K562 (cell line): ENCODE data around the gene UTP4. TPM values are rescaled to one million over a fixed set of nuclear protein-coding genes. Genes with fewer than 3 reads are reported as not detected.

Experiments
- CBX5 ChIP-seq: IDR thresholded peaks from 2 replicates; pipeline ENCODE4 v1.6.1; 2014; ENCODE audit warnings: low read depth, borderline replicate concordance
- CCNT2 ChIP-seq: IDR thresholded peaks from 2 replicates; pipeline ENCODE4 v1.6.1; 2011; ENCODE audit warnings: borderline replicate concordance, low read depth, mild to moderate bottlenecking, moderate library complexity, mixed read lengths, low read length; ENCODE audit not compliant: insufficient read length; ENCODE audit errors: extremely low read depth
- HLTF ChIP-seq: fragments of 450-650 bp; IDR thresholded peaks from 2 replicates; pipeline ENCODE4 v1.6.1; 2016
- HMG20A ChIP-seq: fragments of 450-650 bp; formaldehyde crosslinking; conservative IDR thresholded peaks from 2 replicates; pipeline ENCODE4 v1.4.0; 2020; ENCODE audit warnings: mild to moderate bottlenecking, mixed read lengths
- TCFL5 ChIP-seq: fragments of 250-450 bp; sonication (Bioruptor Pico); conservative IDR thresholded peaks from 2 replicates; pipeline ENCODE4 v1.6.1; 2021; ENCODE audit warnings: mild to moderate bottlenecking, moderate library complexity, matching md5 sums
- TSC22D4 ChIP-seq: fragments of 450-650 bp; IDR thresholded peaks from 2 replicates; pipeline ENCODE4 v1.6.1; 2016; ENCODE audit warnings: missing genetic modification characterization, missing biosample characterization, control low read depth
- ZNF696 ChIP-seq: fragments of 250-450 bp; sonication (Bioruptor Pico); conservative IDR thresholded peaks from 2 replicates; pipeline ENCODE4 v1.4.0; 2020; ENCODE audit warnings: mild to moderate bottlenecking, moderate library complexity
- polyA plus RNA-seq, 8 experiments: library from polyadenylated mRNA; depleted of rRNA in 4 of 8; stranded (reverse) in 5 of 8; unstranded in 3 of 8; fragments of >200 nt; fragmentation: Nextera tagmentation in 2 of 8; fragmentation: Illumina TruSeq in 1 of 8; extraction: Ambion mirVana in 2 of 8; extraction: Trizol in 1 of 8; gene quantifications; 2 replicates each; pipeline versions ENCODE4 v1.2.1 to v1.2.3, GENCODE V29; 2011 to 2014; ENCODE audit warnings: inconsistent platforms in 1 of 8, missing spikeins in 1 of 8
- total RNA-seq, 7 experiments: library from RNA; depleted of rRNA in 6 of 7; stranded (reverse); fragments of >200 nt in 6 of 7; fragmentation: Illumina TruSeq in 2 of 7; extraction: Trizol in 2 of 7; gene quantifications; 2 replicates each; pipeline versions ENCODE4 v1.2.1 to v1.2.3, GENCODE V29; 2011 to 2021; ENCODE audit warnings: low replicate concordance in 1 of 7
- TF ChIP-seq, protein P1 (sequence below): fragments of 250-450 bp; sonication (Bioruptor Pico); IDR thresholded peaks from 2 replicates; pipeline ENCODE4 v1.6.1; 2021; ENCODE audit warnings: mild to moderate bottlenecking
- TF ChIP-seq, protein P2 (sequence below): sonication (generic); formaldehyde crosslinking; IDR thresholded peaks from 2 replicates; pipeline ENCODE4 v1.4.0; 2020; ENCODE audit warnings: mild to moderate bottlenecking, missing genetic modification reagents
- TF ChIP-seq, protein P3 (sequence below): fragments of 450-650 bp; IDR thresholded peaks from 2 replicates; pipeline ENCODE4 v1.6.1; 2018; ENCODE audit warnings: mild to moderate bottlenecking, low read depth; ENCODE audit not compliant: partially characterized antibody
- TF ChIP-seq, protein P4 (sequence below): sonication (generic); formaldehyde crosslinking; IDR thresholded peaks from 2 replicates; pipeline ENCODE4 v1.5.0; 2020; ENCODE audit warnings: missing genetic modification reagents

Gene UTP4
- total and polyA plus RNA-seq, 9 of the 15 experiments (the other 6 are each of a cell fraction or from before 2014, with no cell fraction given): 46.1 to 203 (median 145) TPM

DNA sequence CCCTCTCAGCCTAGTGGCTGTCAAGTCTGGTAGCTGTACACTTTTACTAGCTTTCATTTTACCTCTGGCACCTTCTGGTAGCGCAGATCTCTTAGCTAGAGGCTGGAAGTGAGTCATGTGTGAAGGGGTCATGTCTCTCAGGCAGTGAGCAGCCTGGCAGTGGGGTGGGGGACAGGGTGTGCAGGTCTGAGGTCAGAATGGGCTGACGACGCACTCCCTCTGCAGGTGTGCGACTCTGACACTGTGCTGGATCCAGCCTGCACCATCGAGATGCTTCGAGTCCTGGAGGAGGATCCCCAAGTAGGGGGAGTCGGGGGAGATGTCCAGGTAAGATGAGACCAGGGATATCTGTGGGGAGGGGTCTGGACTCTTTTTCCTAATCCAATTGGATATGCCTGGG, 19.2 kb upstream of the UTP4 start (continued):
- TF ChIP-seq, protein P1, sequence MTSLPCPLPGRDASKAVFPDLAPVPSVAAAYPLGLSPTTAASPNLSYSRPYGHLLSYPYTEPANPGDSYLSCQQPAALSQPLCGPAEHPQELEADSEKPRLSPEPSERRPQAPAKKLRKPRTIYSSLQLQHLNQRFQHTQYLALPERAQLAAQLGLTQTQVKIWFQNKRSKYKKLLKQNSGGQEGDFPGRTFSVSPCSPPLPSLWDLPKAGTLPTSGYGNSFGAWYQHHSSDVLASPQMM (CRISPR knock-in tag): no peak
- TF ChIP-seq HLTF (no peak), CBX5 (no peak), ZNF696 (CRISPR knock-in tag) (no peak), CCNT2 (no peak), TSC22D4 (tag) (no peak), HMG20A (CRISPR knock-in tag) (no peak), TCFL5 (CRISPR knock-in tag) (no peak)
- TF ChIP-seq, protein P2, sequence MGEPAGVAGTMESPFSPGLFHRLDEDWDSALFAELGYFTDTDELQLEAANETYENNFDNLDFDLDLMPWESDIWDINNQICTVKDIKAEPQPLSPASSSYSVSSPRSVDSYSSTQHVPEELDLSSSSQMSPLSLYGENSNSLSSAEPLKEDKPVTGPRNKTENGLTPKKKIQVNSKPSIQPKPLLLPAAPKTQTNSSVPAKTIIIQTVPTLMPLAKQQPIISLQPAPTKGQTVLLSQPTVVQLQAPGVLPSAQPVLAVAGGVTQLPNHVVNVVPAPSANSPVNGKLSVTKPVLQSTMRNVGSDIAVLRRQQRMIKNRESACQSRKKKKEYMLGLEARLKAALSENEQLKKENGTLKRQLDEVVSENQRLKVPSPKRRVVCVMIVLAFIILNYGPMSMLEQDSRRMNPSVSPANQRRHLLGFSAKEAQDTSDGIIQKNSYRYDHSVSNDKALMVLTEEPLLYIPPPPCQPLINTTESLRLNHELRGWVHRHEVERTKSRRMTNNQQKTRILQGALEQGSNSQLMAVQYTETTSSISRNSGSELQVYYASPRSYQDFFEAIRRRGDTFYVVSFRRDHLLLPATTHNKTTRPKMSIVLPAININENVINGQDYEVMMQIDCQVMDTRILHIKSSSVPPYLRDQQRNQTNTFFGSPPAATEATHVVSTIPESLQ (CRISPR knock-in tag): no peak
- TF ChIP-seq, protein P3, sequence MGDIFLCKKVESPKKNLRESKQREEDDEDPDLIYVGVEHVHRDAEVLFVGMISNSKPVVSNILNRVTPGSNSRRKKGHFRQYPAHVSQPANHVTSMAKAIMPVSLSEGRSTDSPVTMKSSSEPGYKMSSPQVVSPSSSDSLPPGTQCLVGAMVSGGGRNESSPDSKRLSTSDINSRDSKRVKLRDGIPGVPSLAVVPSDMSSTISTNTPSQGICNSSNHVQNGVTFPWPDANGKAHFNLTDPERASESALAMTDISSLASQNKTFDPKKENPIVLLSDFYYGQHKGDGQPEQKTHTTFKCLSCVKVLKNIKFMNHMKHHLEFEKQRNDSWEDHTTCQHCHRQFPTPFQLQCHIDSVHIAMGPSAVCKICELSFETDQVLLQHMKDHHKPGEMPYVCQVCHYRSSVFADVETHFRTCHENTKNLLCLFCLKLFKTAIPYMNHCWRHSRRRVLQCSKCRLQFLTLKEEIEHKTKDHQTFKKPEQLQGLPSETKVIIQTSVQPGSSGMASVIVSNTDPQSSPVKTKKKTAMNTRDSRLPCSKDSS: no peak
- TF ChIP-seq, protein P4, sequence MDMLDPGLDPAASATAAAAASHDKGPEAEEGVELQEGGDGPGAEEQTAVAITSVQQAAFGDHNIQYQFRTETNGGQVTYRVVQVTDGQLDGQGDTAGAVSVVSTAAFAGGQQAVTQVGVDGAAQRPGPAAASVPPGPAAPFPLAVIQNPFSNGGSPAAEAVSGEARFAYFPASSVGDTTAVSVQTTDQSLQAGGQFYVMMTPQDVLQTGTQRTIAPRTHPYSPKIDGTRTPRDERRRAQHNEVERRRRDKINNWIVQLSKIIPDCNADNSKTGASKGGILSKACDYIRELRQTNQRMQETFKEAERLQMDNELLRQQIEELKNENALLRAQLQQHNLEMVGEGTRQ: no peak
- TF ChIP-seq, all 486 proteins: peak for 0
